Stimulated activated CD8-positive, alpha-beta memory T cell treated with anti-CD3 and anti-CD28 coated beads, Interleukin-4, amount 100 ng/mL, for 48 hours (primary cell): ENCODE results near the gene DPP4.
"Not testable (repeated sequence)": the region's sequence is repeated elsewhere in the genome, so short reads cannot be mapped to it uniquely, and the experiment has no call there.

Experiments
- DNase-seq: peaks from one replicate; pipeline ENCODE4 v3.0.0-alpha.2; 2020

Gene DPP4

GRCh38 chr2:162053808-162054155 is 20.2 kb downstream of the DPP4 start:
- DNase-seq = no peak

GRCh38 chr2:162053066-162053807 is 20.8 kb downstream of the DPP4 start:
- DNase-seq = no peak

GRCh38 chr2:162050513-162050961 is 23.5 kb downstream of the DPP4 start:
- DNase-seq = no peak

GRCh38 chr2:162049089-162049488 is 24.9 kb downstream of the DPP4 start:
- DNase-seq = not testable (repeated sequence)

GRCh38 chr2:162044586-162044985 is 29.4 kb downstream of the DPP4 start:
- no peak for DNase-seq

- no peak for DNase-seq
Measured at GRCh38 chr2:162043132-162043531, 30.9 kb downstream of the DPP4 start.

- no peak for DNase-seq
Measured at GRCh38 chr2:162041485-162041884, 32.5 kb downstream of the DPP4 start.

- no peak for DNase-seq
Measured at GRCh38 chr2:162038725-162039124, 35.3 kb downstream of the DPP4 start.

- DNase-seq = no peak
Measured at GRCh38 chr2:162037886-162038285, 36.1 kb downstream of the DPP4 start.

GRCh38 chr2:162037028-162037795 is 36.8 kb downstream of the DPP4 start:
- DNase-seq = no peak

GRCh38 chr2:162035981-162036380 is 38.0 kb downstream of the DPP4 start:
- DNase-seq = no peak

- no peak for DNase-seq
Measured at GRCh38 chr2:162030363-162031190, 43.4 kb downstream of the DPP4 start.

GRCh38 chr2:162029287-162029901 is 44.6 kb downstream of the DPP4 start:
- no peak for DNase-seq

GRCh38 chr2:162028511-162028910 is 45.5 kb downstream of the DPP4 start:
- DNase-seq = no peak

- no peak for DNase-seq
Measured at GRCh38 chr2:162025121-162025911, 48.7 kb downstream of the DPP4 start.

- DNase-seq = no peak
Measured at GRCh38 chr2:162022290-162022945, 51.6 kb downstream of the DPP4 start.

GRCh38 chr2:162021516-162022058 is 52.4 kb downstream of the DPP4 start:
- no peak for DNase-seq

GRCh38 chr2:162018530-162018929 is 55.5 kb downstream of the DPP4 start:
- no peak for DNase-seq

GRCh38 chr2:162017233-162017632 is 56.8 kb downstream of the DPP4 start:
- no peak for DNase-seq

- DNase-seq = no peak
Measured at GRCh38 chr2:162016080-162016479, 57.9 kb downstream of the DPP4 start.

- DNase-seq = no peak
Measured at GRCh38 chr2:162014751-162015150, 59.3 kb downstream of the DPP4 start.
